H1 (cell line): ENCODE measurements around the gene KRTAP3-2. TPM values are rescaled to one million over a fixed set of nuclear protein-coding genes. Genes with fewer than 3 reads are reported as not detected.

Experiments used
- HDAC6 ChIP-seq: IDR thresholded peaks from one replicate; pipeline ENCODE4 v1.7.1; 2012; ENCODE audit warnings: low read depth, mild to moderate bottlenecking, inconsistent platforms, low read length, moderate library complexity
- polyA plus RNA-seq, 7 experiments: library from polyadenylated mRNA; depleted of rRNA in 3 of 7; stranded (reverse) in 5 of 7; unstranded in 2 of 7; fragments of >200 nt in 5 of 7; fragments of 200-250 nt in 2 of 7; gene quantifications; 1 replicate in 5 of 7; 2 replicates in 1 of 7; 4 replicates in 1 of 7; pipeline versions ENCODE4 v1.2.1 to v1.2.3, GENCODE V29; 2011 to 2013; ENCODE audit warnings: missing spikeins in 2 of 7, mixed read lengths in 2 of 7
- total RNA-seq: library from RNA; stranded (reverse); fragmentation: NEBNext Ultra II Directional; extraction: Animal tissue kit (Norgen Biotek cat#: 25700); gene quantifications from 2 replicates; pipeline ENCODE4 v1.2.1, GENCODE V29; 2021
- TF ChIP-seq, protein P1 (sequence below): IDR thresholded peaks from 2 replicates; pipeline ENCODE4 v1.6.1; 2012; ENCODE audit warnings: inconsistent platforms

The KRTAP3-2 gene
- total and polyA plus RNA-seq, 2 of the 8 experiments (the other 6 are each of a cell fraction or from before 2014, with no cell fraction given) = not detected

GRCh38 chr17:40951011-40951622, 48.6 kb downstream of the KRTAP3-2 start (continued):
- TF ChIP-seq HDAC6 = no peak
- TF ChIP-seq, protein P1, sequence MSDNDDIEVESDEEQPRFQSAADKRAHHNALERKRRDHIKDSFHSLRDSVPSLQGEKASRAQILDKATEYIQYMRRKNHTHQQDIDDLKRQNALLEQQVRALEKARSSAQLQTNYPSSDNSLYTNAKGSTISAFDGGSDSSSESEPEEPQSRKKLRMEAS = no peak
